ENCODE measurements around the gene PTPRN2.

DNA sequence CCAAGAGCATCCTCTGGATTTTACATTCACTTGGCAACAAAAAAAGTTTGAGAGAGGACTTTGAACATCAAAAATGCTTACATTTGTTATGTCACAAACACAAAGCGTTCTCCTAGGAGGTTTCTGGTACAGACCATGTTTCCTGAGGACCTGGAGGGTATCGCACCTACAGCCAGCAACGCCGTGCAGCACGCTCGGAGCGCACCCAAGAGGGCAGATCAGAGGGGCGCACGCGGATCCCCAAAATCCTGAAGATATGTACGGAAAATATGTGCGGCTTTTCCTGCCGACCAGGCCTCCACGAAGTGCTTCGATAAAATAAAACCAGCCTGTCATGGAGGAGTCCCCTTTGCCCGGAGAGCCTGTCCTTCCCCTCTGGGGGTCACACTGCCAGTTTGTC, 796.0 kb downstream of the PTPRN2 start:
- TF ChIP-seq, protein P1, sequence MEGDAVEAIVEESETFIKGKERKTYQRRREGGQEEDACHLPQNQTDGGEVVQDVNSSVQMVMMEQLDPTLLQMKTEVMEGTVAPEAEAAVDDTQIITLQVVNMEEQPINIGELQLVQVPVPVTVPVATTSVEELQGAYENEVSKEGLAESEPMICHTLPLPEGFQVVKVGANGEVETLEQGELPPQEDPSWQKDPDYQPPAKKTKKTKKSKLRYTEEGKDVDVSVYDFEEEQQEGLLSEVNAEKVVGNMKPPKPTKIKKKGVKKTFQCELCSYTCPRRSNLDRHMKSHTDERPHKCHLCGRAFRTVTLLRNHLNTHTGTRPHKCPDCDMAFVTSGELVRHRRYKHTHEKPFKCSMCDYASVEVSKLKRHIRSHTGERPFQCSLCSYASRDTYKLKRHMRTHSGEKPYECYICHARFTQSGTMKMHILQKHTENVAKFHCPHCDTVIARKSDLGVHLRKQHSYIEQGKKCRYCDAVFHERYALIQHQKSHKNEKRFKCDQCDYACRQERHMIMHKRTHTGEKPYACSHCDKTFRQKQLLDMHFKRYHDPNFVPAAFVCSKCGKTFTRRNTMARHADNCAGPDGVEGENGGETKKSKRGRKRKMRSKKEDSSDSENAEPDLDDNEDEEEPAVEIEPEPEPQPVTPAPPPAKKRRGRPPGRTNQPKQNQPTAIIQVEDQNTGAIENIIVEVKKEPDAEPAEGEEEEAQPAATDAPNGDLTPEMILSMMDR (IDR thresholded peaks at IDR 0.05), result no peak
- TF ChIP-seq POLR2AphosphoS5 (IDR thresholded peaks at IDR 0.05), result no peak

All from sigmoid colon (tissue), 4 donors.